Ovary (tissue), 3 donors: ENCODE results near the gene VAPB.

Experiments
- EP300 ChIP-seq: sonication (generic); formaldehyde crosslinking; IDR thresholded peaks from one replicate; pipeline ENCODE4 v1.6.1; 2017; ENCODE audit warnings: antibody characterized with exemption
- TF ChIP-seq, protein P1 (sequence below), 3 donors: fragments of 450-650 bp in 2 of 3; fragments of 200-600 bp in 1 of 3; IDR thresholded peaks; one replicate each; pipeline versions ENCODE4 v1.5.1 to v1.8.0; 2016 to 2022; ENCODE audit warnings: antibody characterized with exemption in 3 of 3, mild to moderate bottlenecking in 1 of 3
- donor health status: DM: no; HTN: no; CAD: no.

DNA sequence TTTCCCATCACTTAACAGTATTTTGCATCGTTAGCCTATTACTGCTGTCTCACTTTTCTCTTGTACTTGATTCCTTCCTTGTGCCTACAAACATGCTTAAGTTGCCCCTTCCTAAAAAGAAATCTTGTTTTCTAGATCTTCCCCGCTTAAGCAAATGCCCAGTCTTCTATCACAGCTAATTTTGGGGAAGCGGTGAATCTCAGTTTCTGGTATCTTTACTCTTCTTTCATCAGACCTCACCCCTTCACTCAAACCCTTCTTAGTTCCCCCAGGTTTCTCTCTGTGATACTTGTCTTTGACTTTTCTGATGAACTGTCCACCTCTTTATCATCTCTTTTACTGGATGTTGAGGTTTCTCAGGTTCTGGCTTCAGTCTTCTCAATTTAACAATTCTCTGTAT, 14.2 kb downstream of the VAPB start:
- TF ChIP-seq, protein P1, sequence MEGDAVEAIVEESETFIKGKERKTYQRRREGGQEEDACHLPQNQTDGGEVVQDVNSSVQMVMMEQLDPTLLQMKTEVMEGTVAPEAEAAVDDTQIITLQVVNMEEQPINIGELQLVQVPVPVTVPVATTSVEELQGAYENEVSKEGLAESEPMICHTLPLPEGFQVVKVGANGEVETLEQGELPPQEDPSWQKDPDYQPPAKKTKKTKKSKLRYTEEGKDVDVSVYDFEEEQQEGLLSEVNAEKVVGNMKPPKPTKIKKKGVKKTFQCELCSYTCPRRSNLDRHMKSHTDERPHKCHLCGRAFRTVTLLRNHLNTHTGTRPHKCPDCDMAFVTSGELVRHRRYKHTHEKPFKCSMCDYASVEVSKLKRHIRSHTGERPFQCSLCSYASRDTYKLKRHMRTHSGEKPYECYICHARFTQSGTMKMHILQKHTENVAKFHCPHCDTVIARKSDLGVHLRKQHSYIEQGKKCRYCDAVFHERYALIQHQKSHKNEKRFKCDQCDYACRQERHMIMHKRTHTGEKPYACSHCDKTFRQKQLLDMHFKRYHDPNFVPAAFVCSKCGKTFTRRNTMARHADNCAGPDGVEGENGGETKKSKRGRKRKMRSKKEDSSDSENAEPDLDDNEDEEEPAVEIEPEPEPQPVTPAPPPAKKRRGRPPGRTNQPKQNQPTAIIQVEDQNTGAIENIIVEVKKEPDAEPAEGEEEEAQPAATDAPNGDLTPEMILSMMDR (IDR thresholded peaks at IDR 0.05), result no peak
- TF ChIP-seq EP300, result no peak
